Measurements from ENCODE around the gene DLGAP1.
"Not testable (repeated sequence)": the region's sequence is repeated elsewhere in the genome, so short reads cannot be mapped to it uniquely, and the experiment has no call there.

DLGAP1 gene

GRCh38 chr18:3495691-3496430, 959.2 kb downstream of the DLGAP1 start:
- no peak for DNase-seq (ENCODE audit: low spot score)

- DNase-seq (ENCODE audit: low spot score): no peak
Measured at GRCh38 chr18:3494569-3494968, 960.5 kb downstream of the DLGAP1 start.

DNA sequence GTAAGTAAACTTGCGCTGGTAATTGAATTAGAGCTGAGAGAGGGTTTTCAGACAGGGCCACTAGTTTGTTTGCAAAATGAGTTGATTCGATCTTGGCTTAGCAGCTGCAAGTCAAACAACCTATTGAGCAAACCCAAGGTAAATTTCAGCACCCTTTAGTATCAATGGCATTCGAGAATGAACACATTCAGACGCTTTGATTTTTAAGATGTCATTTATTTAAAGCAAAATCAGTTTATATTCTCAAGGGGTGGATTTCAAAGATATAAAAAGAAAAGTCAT, 960.9 kb downstream of the DLGAP1 start:
- DNase-seq (ENCODE audit: low spot score): no peak

DNA sequence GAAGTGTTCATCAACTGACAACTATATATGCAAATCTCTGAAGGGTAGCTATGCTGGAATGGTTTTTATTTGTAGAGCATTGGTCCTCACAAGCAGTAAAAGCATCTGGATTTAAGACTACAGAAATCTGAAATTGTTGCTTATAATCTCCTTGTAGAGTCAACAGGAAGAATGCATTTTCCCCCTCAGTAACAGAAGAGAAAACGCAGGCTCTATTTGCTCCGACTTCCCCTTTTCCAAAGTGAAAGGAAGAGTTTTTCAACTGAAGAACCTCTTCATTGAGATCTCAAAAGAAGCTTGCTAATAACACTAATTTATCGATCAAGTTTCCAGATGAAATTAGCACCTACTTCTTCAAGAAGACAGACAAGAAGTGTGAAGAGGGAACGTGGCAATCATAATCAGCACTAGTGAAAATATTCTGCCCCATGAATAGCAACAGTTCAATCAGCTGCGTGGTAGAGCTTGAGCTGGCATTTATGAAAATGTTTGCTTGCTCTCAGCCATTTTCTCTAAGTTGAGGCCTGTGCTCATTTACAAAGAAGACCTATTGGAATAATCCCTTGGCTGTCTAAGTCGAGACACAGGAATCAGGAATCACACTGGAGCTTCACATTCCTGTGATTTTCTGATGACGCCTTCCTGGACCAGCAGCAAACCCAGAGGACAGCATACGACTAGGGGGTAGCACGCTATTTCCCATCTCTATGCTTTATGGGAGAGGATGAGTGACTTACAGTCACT, 961.4 kb downstream of the DLGAP1 start:
- DNase-seq (ENCODE audit: low spot score): no peak

- no peak for DNase-seq (ENCODE audit: low spot score)
Measured at GRCh38 chr18:3492721-3493120, 962.4 kb downstream of the DLGAP1 start.

DNA sequence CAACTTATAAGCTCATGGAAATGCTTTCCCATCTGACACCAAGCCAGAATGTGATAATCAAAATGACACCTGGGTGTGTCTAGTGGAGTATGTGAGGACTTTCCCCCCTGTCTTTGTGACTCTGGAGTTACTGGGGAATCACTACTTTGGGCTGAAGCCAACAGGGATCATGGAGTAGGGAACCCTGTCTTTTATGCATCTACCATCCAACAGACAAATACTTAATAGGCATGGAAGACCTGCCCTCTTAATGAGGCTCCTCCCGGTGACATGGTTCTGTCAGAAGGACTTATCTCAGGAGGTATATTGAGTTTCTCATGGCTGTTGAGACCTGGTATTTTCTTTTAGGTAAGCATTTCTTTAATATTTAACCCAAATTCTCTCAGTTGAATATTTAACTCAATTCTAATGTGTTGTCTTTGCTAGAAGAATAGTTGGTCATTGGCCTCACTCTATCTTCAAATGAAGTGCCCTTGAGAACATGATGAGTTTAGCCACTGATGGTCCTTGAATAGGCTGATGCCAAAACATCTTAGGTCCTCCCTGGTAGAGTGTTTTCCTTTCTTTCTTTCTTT, 963.0 kb downstream of the DLGAP1 start:
- DNase-seq (ENCODE audit: low spot score): no peak

DNA sequence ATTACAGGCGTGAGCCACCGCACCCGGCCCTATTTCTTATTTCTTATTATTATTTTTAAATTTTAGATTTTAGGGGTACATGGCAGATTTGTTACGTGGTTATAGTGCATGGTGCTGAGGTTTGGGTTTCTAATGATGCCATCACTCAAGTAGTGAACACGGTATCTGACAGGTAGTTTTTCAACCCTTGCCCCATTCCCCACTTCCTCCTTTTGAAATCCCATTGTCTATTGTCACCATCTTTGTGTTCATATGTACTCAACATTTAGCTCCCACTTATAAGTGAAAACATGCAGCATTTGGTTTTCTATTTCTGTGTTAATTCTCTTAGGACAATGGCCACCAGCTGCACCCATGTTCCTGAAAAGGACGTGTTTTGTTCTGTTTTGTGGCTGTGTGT, 965.6 kb downstream of the DLGAP1 start:
- no peak for DNase-seq (ENCODE audit: low spot score)

DNA sequence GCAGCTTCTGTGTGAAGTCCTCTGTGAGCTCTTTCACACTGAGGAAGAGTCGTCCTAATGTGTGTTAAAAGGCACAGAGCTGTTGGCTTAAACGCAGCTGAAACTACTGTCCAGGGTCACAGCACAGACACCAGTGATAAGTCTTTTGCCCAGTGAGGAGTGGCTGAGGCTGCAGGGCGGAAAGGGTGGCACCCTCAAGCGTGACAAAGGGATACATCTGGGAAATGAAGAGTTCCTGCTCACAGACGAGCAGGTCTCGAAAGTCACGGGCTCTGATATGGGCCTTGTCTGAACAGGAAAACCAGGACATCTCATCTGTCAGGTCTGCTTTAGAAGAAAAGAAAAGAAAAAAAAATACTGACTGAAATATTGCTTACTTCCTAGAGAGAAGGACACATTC, 968.6 kb downstream of the DLGAP1 start:
- no peak for DNase-seq (ENCODE audit: low spot score)

DNA sequence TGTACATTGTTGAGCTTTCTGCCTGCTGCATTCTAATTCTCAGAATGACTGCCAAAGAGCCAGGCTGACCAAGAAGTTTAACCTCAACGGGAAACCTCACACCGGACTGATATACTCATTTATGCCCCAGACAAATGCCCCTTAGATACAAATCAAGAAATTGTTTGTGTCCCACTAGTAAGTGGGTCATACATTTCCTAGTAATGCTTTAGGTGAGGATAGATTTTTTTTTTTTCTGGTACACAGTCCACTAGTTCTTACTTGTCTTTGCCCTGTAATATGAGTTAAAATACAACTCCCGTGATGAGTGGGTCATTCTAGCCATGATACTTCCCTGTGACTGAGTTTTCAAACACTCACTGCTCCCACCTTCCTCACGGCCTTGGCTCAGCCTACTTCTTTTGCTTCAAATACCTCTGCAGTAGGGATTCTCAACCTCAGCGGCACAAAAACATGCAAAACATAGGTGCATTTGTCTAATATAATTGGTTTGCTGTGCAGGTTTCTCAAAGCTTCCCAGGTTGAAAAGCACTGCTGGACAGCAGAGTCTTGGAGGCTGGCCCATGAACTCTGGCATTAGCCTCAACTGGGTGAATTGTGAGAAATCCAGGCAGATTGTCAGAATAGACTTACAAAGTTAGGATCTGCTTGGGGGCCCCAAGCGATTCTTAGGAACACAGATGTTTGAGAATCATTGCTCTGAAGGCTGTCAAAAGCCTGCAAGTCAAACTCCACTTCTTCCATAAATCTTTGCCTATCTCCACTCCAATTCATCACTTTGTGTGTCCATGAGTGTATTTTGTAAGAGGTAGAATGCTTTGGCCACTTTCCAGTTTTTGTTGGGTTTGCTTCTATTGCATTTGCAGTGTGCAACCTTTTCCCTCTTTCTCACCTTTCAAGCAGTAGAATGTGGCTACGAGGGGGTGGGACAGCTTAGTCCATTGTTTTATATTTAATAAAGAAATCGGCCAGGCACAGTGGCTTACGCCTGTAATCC, 969.7 kb downstream of the DLGAP1 start:
- DNase-seq (ENCODE audit: low spot score): no peak

DNA sequence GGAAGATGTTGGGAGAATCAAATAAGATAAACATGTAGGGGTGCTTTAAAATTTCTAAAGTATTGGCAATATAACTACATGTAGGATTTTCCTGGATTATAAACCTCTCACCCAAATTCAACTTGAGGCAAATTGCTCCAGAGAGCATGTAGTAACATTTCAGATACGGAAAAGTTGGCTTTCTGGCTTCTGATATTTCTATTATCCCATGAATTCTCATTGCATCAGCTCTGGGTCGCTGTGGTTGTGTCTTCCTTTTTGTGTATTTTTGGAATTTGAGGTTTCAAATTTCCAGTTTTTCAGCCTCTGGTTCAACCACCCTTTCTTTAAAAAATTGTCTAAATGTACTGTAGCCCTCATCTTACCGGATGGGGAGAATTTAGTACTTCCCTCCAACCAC, 972.8 kb downstream of the DLGAP1 start:
- DNase-seq (ENCODE audit: low spot score): no peak

DNA sequence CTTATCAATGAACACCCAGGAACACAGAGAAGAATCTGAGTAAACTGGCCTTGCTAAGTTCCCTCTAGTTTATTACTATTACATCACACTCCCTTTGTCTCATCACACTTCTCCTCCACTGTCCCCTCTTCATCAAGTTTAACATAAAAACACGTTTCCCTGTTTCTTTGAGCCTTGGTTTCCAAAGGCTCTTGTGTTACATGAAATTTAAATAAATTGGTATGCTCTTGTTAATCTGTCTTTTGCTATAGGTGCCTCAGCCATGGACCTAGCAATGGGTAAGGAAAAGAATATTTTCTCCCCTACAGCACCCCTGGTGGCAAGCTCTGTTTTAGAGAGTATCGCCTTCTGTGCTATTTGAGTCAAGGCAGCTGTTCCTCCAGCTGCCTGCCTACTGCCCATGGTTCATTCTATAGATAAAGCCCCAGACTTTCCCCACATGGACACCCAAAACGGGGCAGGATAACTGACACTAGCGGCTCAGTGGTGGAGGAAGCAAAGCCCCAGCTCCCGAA, 973.4 kb downstream of the DLGAP1 start:
- DNase-seq (ENCODE audit: low spot score): peak; percentile 32

GRCh38 chr18:3480827-3481573, 974.1 kb downstream of the DLGAP1 start:
- no peak for DNase-seq (ENCODE audit: low spot score)

DNA sequence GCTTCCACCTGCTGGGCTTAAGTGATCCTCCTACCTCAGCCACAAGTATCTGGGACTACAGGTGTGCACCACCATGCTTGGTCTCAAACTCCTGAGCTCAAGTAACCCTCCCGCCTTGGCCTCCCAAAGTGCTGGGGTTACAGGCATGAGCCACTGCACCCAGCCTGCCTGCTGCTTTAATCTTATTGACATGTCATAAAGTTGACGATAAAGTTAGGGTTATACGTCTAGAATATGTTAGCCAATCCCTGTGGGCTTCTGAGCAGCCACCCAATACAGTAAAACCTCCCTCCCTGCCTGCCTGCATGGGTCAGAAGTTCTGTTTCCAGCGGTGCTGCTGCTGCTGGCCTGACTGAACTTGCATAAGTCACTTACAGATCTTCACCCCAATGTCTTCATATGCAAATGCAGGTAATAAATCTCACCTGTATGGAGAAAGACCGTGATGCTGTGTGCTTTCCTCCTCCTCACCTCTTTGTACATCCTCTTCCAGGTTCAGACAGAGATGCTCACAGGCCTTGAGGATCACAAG, 975.1 kb downstream of the DLGAP1 start:
- no peak for DNase-seq (ENCODE audit: low spot score)

DNA sequence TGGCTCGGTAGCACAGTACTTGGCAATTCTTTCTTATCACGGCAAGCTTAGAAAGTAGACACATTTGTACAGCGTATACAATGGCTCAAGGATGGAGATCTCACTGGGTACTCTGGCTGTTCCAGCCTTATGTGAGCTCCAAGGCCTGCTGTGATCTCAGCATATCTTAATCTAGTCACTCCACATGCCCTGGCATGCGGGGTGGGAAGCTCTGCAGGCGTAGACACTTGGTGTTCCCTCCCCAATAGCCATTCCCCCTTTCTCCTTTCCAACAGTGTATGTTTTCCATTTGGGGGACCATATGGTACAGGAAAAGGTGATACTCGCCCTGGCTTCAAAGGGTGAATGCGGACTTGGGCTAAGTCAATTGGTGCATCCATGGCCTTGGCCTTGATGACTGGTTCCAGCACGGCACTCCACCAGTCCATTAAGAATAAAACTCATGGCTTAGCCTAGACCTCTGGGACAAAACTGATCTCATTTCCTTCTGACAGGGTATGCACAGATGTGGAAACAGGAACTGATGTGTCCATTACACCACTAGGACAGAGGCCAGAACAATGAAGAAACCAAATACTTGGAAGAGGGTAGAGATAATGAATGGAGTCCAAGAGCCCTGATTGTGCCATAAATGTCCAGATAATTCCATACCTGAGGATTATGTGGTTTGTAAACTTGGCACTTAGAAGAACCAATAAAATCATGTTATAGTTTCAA, 976.7 kb downstream of the DLGAP1 start:
- DNase-seq (ENCODE audit: low spot score): no peak

- no peak for DNase-seq (ENCODE audit: low spot score)
Measured at GRCh38 chr18:3472681-3473544, 982.2 kb downstream of the DLGAP1 start.

GRCh38 chr18:3472121-3472520, 983.0 kb downstream of the DLGAP1 start:
- DNase-seq (ENCODE audit: low spot score): not testable (repeated sequence)

DNA sequence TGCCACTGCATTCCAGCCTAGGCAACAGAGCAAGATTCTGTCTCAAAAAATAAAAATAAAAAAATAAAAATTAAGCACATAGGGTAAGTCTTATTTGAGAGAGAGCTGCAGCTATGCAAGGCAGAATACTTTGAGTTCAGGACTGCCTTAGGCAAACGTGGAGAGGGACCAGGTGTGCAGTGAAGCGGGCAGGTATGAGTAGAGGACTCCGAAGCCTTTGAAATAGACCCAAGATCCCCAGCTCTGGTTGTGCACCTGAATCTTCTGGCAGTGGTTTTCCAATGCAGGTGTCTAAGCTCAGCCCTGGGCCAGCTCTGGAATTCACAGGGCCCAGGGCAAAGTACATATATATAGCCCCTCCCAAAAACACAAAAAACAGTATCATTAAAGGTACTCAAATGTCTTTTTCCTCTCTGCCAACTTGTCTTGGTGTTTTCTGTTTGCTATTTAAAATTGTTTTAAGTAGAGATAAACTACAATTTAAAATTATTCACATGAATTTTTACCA, 983.9 kb downstream of the DLGAP1 start:
- DNase-seq (ENCODE audit: low spot score): no peak

DNA sequence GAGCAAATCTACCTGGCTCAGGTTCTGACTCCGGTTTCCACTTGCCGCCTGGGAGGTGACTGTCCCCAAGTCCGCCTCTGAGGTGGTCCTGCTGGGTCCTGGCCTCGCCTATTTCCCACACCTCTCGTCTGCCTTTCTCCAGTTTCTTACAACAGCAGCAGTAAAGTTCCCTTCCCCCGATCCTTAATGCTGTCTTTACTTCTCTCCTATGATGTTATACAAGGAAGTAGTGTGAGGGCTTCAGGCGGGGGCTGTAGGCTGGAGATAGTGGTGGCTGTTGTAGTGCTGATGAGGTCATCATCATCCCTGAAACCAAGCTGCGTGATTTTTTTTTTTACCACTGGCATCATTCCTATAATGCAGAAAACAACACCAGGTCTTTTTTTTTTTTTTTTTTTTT, 986.3 kb downstream of the DLGAP1 start:
- DNase-seq (ENCODE audit: low spot score): no peak

GRCh38 chr18:3468066-3468705, 986.9 kb downstream of the DLGAP1 start:
- no peak for DNase-seq (ENCODE audit: low spot score)

Data from CD4-positive, alpha-beta T cell treated with Interleukin-2 at 100 ng/mL for 4 hours (primary cell).